NOMO-1 treated with dmso at 0.1 percent for 144 hours (cell line): ENCODE measurements around the gene BTRC.
"Not testable (repeated sequence)": the region's sequence is repeated elsewhere in the genome, so short reads cannot be mapped to it uniquely, and the experiment has no call there.

Experiments
- DNase-seq: peaks from one replicate; lab custom pipeline; 2025; ENCODE audit not compliant: unreplicated experiment; lab: John Stamatoyannopoulos, UW

The BTRC gene

GRCh38 chr10:101353692-101354327 is at the start of gene BTRC:
Gene BTRC, plus strand, starts transcription at chr10:101354165. Its CDS starts 16 bp downstream, at chr10:101354181.
- DNase-seq, result peak; percentile 97

DNA sequence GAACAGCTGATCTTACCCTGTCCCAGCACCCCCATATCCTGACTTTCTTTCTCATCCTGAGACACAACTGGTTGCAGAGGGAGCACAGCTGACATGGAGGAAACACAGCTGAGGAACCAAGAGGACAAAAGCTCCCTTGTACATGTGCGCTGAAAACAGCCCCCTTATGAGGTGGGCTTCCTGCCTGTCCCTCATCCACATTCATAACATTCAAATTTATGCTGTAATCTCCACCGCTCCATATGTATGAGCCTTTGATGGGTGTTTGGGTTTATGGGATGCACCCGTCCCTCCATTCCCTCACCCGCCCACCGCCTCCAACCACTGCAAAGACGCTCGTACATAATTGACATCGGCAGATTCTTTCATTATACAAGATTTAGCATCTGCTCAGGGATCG is 49.6 kb upstream of the BTRC start:
- DNase-seq, result no peak

DNA sequence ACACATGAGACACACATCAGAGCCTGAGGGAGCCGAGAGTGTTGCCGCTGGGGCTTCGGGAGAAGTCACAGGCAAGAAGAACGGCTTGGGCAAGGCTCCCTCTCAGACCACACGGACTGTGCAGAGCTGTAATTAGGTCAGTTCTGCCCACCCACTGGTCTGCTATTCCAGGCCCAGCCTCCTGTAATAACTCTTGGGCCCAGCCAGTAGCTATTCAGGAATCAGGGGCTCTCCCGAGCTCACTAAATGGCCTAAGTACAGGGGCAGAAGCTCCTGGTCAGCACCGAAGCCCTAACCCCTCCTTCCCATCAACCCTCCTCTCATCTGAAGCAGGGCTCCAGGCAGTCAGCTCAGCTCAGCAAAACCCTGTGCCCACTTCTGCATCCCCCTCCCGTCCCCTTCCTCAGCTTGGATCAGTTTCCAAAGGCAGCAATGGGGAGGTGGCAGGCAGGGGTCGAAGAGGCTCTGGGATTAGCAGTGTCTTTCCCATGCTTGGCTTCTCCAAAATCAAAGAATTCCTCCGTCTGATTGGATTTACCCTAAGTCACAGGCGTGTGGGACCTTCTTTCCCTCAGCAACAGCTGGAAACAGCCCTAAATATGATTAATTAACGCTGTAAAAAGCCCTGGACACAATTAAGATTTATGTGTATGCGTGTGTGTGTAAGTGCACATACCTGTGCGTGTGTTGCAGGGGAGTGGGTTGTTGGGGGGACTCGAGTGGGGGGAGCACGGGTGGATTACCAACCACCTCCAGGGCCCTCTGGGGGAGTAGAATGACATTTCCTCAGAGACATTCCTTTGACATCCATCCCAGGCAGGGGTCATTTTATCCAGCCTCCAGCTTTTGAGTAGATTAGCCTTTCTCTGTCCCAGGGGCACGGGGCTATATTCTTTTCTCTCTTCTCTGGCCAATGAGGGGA is 48.4 kb upstream of the BTRC start:
- DNase-seq, result no peak

GRCh38 chr10:101308051-101308450 is 45.9 kb upstream of the BTRC start:
- no peak for DNase-seq

DNA sequence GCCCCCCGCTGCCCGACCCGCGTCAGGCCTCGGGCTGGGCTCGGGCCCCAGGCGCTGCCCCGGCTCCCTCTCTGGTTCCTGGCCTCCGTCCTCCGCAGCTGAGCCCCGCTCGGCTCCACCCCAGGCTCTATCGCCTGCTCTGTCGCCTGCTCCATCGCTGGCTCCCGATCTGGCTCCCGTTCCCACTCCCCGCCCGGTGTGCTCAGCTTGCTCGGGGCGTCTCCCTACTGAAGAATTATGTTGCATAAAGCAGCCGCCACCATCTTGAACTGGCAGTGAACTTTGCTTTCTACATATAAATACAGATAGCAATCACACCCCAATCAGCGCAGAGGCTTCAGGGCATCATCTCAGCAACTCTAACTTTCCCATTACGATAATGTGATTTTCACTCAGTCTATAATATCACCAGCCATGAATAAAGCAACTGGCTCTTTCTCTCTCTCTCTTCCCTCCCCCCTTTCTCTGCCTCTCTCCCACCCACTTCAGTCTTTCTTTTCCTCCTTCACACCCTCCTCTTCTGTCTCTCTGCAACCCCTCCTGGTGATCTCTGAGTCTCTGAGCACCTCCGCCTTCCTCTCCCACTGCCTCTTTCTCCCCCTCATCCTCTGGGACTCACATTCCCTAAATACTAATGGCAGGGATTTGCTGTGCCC is 43.3 kb upstream of the BTRC start:
- no peak for DNase-seq

- DNase-seq, result no peak
Observed at GRCh38 chr10:101311185-101312066, 42.5 kb upstream of the BTRC start.

DNA sequence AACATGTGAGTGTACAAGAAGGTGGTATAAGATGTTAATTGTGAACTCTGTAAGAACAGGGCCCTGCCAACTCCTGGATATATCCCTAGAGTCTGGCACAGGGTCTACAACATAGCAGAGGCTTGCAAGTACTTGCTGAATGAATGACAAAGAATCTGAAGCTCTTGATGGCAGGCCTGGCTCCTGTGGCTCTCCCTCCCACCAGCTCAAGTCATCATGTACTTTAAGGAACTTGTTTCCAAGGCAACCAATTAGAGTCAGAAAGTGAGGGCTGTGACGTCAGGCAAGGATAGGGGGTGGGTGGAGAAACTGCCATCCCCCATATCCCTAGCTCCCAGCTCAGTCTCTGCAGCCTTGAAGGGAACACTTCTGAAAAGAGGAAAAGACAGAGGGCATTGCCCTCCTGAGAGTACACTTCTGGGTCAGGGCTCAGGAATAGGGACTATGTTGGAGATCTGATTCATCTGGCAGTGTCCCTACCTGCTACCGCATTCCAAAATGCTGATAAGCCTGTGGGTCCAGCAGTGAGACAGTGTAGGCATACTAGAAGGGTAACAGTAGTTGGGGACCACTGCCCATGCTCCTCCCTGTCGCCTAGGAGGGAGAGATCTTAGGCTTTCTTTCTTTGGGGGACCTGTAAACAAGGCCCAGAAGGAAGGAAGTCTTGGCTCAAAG is 34.6 kb upstream of the BTRC start:
- no peak for DNase-seq

DNA sequence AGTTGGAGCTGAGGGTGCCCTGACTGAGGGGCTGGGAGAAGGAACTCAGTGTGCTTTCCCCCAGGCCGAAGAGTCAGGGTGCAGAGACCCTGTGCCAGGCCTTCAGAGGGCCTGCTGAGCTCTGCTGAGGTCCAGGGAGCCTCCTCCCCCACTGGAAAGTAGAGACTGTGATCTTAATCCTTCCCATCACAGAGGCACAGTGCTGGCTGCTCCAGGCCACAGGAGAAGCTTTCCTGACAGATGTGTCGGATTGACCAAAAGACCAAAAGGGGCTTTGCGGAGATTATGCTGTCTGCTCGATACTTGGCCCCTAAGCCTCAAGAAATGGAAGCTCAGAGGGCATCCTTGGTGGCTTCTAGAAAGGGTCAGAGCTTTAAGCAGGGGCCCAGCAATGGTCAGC is 32.9 kb upstream of the BTRC start:
- no peak for DNase-seq

- no peak for DNase-seq
Observed at GRCh38 chr10:101322266-101323108, 31.5 kb upstream of the BTRC start.

DNA sequence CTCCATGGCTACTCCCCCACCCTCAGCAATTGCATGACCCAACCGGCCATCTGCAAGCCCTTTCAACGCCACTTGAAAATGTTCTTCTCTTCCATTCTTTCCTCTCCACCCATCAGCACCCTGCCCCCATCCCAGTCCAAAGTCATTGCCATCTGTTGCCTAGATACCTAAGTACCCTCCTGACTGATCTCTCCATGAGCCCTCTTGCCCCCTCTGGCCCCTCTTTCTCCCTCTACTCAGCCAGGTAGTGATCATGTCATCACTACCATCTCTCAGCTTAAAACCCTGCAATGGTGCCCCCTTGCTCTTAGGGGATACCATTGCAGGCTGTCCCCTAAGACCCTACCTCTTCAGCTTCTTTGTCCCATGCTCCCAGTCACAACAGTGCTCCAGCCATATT is 30.5 kb upstream of the BTRC start:
- no peak for DNase-seq

- not testable (repeated sequence) for DNase-seq
Observed at GRCh38 chr10:101327454-101327853, 26.5 kb upstream of the BTRC start.

DNA sequence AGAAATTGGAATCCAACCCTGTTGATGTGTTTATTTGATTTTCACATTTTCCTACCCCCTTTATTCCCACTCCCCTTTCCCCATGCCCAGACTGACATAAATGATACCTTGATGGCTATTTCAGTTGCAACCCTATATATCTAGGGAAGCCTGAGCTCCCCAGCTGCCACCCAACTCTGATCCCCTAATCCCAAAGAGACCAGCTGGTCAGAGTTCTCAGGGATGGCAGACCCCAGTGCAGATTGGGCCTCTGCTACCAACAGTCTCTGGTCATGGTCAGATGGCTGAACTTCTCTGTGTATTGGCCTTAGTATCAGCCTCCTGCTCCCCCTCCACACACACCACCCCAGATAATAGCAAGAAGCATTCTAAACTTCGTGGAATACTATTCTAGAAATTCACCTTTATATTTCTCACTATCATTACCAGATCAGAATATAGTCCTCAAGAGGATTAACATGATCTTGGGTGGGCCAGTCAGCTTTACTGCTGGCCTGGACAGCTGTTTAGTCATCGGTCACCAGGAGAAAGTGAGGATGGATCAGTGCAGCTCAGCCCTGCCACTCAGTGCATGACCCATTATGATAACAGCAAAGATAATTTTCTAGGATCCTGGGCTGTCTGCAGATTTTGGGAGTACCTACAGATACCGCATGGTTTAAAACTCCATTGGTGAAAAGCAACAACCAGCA is 24.5 kb upstream of the BTRC start:
- no peak for DNase-seq

GRCh38 chr10:101330231-101330630 is 23.7 kb upstream of the BTRC start:
- DNase-seq, result no peak

GRCh38 chr10:101330631-101331225 is 23.2 kb upstream of the BTRC start:
- no peak for DNase-seq

DNA sequence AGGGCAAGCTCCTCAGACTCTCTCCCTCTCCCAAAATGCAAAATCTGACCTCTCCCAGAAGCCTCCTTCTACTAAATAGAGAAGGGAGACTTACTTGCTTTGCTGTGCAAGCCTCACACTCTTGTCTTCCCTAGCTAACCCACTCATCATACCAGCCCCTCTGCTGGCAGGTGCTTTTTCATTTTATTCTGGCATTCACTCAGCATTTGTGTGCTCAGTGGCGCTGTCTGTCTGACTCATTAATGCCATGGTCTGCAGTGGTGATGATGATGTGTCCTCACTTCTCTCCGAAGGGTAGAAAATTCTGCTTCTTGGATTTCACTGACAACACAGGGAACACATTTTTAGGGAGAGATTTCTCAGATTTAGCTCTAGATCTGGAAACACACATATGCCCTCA is 22.0 kb upstream of the BTRC start:
- no peak for DNase-seq

DNA sequence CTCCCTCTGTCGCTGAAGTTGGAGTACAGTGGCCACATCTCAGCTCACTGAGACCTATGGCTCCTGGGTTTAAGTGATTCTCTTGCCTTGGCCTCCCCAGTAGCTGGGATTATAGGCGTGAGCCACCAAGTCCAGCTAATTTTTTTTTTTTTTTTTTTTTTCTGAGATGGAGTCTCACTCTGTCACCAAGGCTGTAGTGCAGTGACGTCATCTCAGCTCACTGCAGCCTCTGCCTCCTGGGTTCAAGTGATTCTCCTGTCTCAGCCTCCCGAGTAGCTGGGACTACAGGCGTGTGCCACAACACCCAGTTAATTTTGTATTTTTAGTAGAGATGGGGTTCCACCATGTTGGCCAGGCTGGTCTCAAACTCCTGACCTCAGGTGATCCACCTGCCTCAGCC is 19.7 kb upstream of the BTRC start:
- not testable (repeated sequence) for DNase-seq

DNA sequence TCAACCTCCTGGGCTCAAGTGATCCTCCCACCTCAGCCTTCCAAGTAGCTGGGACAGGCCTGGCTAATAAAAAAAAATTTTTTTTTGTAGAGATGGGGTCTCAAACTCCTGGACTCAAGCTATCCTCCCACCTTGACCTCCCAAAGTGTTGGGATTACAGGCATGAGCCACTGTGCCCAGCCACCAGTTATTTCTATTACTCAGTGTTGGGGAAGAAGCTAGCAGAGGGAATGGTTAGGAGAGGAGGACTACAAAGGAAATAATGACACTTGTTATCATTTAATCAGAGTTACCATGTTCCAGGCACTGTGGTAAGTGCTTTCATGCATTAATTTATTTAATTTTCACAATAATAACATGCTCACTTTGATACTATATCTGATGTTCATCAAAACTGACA is 17.6 kb upstream of the BTRC start:
- DNase-seq, result no peak

GRCh38 chr10:101337836-101338235 is 16.1 kb upstream of the BTRC start:
- DNase-seq, result no peak
